SK-MEL-5 (cell line): ENCODE measurements around the gene RYR1. TPM values are rescaled to one million over a fixed set of nuclear protein-coding genes. Genes with fewer than 3 reads are reported as not detected.
"Not testable (repeated sequence)": the region's sequence is repeated elsewhere in the genome, so short reads cannot be mapped to it uniquely, and the experiment has no call there.

Source experiments
- DNase-seq: peaks from one replicate; pipeline ENCODE4 v3.0.0-alpha.2; 2016; ENCODE audit warnings: low read depth, low spot score
- in situ Hi-C: cut with HindIII; loops from 2 replicates; pipeline ENCODE4 v1.10.0; 2016; ENCODE audit warnings: low sequenced_read_pairs, high pct_unique_total_duplicates, low pct_unique_long_range_greater_than_20kb
- total RNA-seq: library from RNA; depleted of rRNA; stranded (reverse); fragments of >200 nt; shearing (Covaris generic); gene quantifications from 2 replicates; pipeline ENCODE4 v1.2.3, GENCODE V29; 2014

RYR1 gene
- total RNA-seq, 1 experiment from 2014 or later: 0.03 TPM

GRCh38 chr19:38394488-38394887, 39.0 kb upstream of the RYR1 start:
- in situ Hi-C loops: no loop called here
- DNase-seq: no peak

DNA sequence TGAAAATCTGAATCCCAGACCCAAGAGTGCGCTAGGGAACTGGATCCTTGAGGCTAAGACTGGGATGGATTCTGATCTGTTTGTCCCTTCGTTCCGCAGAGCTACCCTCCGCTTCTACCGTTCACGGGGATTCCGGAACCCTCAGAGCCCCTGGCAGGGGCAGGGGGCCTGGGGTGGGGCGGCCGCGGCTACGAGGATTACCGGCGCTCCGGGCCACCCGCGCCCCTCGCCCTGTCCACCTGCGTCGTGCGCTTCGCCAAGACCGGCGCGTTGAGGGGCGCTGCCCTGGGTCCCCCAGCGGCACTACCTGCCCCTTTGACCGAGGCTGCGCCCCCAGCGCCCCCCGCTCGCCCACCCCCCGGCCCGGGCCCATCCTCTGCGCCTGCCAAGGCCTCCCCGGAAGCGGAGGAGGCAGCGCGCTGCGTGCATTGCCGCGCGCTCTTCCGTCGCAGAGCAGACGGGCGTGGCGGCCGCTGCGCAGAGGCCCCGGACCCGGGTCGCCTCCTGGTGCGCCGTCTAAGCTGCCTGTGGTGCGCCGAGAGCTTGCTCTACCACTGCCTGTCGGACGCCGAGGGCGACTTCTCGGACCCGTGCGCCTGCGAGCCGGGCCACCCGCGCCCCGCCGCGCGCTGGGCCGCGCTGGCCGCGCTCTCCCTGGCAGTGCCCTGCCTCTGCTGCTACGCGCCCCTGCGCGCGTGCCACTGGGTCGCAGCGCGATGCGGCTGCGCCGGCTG, 37.9 kb upstream of the RYR1 start:
- no peak for DNase-seq
- in situ Hi-C loops: no loop called here

GRCh38 chr19:38399081-38399480, 34.4 kb upstream of the RYR1 start:
- DNase-seq: no peak
- in situ Hi-C loops: no loop called here

DNA sequence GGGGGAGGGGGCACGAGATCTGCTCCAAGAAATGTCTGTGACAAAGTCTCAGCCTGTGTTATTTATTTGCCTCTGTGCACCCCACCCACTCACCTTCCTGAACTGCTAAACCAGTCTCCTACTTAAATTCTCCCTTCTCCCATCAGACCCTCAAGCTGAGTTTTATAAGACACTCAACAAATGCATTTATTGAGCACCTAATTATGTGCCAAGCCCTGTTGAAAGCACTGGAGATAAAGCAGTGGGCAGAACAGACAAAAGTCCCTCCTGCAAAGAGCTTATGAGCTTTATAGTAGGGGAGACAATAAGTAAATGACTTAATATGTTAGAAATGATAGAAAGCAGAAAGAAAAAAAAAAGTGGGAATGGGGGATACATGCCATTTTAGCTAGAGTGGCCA, 34.0 kb upstream of the RYR1 start:
- DNase-seq: no peak
- in situ Hi-C loops: no loop called here

GRCh38 chr19:38400361-38400760, 33.1 kb upstream of the RYR1 start:
- in situ Hi-C loops: no loop called here
- DNase-seq: no peak

DNA sequence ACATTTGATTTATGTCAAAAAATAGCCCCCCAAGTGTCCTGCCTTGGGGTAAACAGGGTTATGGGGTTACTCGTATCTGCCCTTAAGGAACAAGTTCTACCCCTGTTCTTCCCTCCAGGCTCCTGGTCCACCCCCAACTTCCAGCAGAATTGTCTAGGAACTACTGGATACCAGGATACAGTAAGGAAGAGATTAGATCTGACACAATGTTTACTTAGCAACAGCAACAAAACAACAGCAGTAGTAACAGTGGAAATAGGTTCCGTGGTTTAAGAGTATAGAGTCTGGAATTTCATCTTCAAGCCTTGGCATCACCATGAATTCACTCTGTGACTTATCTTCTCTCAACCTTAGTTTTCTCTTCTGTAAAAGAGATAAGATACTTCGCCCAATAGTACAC, 32.3 kb upstream of the RYR1 start:
- in situ Hi-C loops: no loop called here
- no peak for DNase-seq

DNA sequence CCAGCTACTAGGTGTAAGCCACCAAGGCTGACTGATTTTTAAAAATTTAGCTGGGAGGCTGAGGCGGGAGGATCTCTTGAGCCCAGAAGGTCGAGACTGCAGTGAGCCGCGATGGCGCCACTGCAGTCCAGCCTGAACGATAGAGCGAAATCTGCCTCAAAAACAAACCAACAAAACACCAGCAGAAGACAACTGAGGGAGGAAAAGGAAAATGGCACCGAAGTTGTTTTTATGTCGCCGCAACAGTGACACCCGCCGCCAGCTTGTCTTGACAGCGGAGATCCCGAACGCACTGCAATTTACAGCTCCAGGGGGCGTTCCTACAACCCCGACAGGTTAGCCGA, 30.9 kb upstream of the RYR1 start:
- in situ Hi-C loops: no loop called here

GRCh38 chr19:38402967-38403674, 30.4 kb upstream of the RYR1 start, which contains the start of gene FAM98C:
FAM98C (plus strand) TSS chr19:38403093; CDS start chr19:38403154, 61 bp downstream.
- in situ Hi-C loops: no loop called here
- peak; percentile 95 for DNase-seq

More for the DNA sequence above, 30.9 kb upstream of the RYR1 start:
- DNase-seq: no peak

GRCh38 chr19:38404858-38405257, 28.6 kb upstream of the RYR1 start:
- in situ Hi-C loops: no loop called here
- no peak for DNase-seq

- in situ Hi-C loops: no loop called here
- DNase-seq: no peak
Measured at GRCh38 chr19:38405276-38405675, 28.2 kb upstream of the RYR1 start.

- DNase-seq: no peak
- in situ Hi-C loops: no loop called here
Measured at GRCh38 chr19:38409631-38410133, 23.8 kb upstream of the RYR1 start.

DNA sequence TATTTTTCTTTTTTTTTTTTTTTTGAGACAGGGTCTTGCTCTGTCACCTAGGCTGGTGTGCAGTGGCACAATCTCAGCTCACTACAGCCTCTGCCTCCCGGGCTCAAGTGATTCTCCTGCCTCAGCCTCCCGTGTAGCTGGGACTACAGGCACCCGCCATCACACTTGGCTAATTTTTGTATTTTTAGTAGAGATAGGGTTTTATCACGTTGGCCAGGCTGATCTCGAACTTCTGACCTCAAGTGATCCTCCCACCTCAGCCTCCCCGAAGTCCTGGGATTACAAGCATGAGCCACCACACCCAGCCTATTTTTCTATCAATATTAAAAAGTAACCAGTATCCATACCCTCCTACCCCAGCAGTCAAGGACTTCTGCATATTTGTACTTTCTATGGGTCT, 23.1 kb upstream of the RYR1 start:
- in situ Hi-C loops, DNase-seq: not testable (repeated sequence)

DNA sequence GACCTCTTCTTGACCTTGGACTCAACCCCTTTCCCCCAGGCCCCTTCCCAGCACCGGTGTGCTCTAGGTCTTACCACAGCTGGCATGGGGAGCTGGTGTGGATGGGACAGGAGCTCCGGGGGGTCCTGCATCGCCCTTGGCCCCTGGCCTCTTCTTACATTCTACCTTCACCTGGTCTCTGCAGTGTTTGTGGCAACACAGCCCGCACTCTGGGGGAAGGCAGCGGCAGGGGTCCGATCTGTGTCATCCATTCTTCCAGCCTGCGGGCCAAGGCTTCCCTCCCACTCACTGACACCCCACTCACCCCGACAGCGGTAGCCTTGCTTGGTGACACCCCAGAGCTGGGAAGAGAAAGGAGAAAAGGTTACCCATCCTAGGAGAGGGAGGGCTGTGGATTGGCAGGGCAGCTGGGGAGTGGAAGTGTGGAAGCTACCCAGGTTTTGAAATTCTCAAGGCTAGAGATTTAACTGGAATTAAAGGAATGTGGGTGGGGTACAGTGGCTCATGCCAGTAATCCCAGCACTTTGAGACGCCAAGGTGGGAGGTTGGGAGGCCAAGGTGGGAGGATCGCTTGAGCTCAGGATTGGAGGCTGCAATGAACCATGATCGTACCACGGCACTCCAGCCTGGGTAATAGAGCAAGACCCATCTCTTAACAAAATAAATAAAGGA, 22.3 kb upstream of the RYR1 start:
- in situ Hi-C loops: no loop called here
- DNase-seq: no peak

- in situ Hi-C loops, DNase-seq: not testable (repeated sequence)
Measured at GRCh38 chr19:38411898-38412297, 21.6 kb upstream of the RYR1 start.

- no peak for DNase-seq
- in situ Hi-C loops: no loop called here
Measured at GRCh38 chr19:38412491-38412890, 21.0 kb upstream of the RYR1 start.

- DNase-seq: no peak
- in situ Hi-C loops: no loop called here
Measured at GRCh38 chr19:38412961-38413360, 20.5 kb upstream of the RYR1 start.

DNA sequence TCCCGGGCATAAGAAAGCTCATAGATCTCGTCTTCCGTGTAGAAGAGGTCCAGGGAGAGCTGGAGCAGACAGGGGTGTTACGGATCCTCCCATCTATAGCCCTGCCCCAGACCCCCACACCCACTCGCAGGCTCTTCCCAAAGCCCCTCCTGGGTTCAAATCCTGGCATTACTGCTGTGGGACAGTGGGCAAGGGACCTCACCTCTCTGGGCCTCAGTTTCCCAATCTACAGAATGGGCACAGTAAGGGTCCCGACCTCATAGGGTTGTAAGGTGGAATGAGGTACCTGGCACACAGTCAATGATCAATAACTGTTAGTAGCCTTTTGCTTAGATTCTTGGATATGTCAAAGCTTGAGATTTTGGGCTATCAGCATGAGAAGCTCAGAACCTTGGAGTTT, 20.1 kb upstream of the RYR1 start:
- no peak for DNase-seq
- in situ Hi-C loops: no loop called here

DNA sequence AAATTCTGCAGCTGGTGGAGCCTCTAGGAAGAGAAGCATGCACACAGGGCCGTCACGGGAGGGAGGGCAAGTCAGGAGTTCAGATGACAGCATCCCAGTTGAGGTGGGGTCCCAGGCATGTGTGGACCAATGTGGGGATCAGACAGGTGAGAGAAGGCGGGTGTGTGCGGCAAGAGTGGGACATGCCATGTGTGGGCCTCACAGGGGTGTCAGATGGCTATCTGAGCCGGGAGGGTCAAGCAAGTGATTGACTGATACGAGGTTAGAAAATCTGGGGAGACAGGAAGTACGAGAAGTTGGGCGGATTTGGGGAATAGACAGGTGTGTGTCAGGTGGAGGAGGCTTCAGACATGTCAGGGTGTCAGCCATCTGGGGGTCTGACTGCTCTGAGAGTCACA, 16.3 kb upstream of the RYR1 start:
- in situ Hi-C loops: no loop called here
- DNase-seq: no peak
